C4-2B (cell line): ENCODE results near the gene PTPRQ.

Experiments
- H3K27ac ChIP-seq: fragments of 450-650 bp; 2 replicates; pipeline ENCODE4 v1.5.1; 2017
- CTCF ChIP-seq: fragments of 450-650 bp; conservative IDR thresholded peaks from 2 replicates; pipeline ENCODE4 v1.5.1; 2017; ENCODE audit warnings: mild to moderate bottlenecking
- ZFX ChIP-seq: fragments of 450-650 bp; IDR thresholded peaks from 2 replicates; pipeline ENCODE4 v1.6.1; 2017

The PTPRQ gene

GRCh38 chr12:80559766-80560165 lies 115.7 kb downstream of the PTPRQ start:
- TF ChIP-seq ZFX (no peak), CTCF (no peak)
- H3K27ac ChIP-seq, result no peak overlapping the region

GRCh38 chr12:80565271-80565670 lies 121.2 kb downstream of the PTPRQ start:
- no peak overlapping the region for H3K27ac ChIP-seq
- TF ChIP-seq CTCF (no peak), ZFX (no peak)

- H3K27ac ChIP-seq, result no peak overlapping the region
- TF ChIP-seq ZFX (no peak), CTCF (no peak)
Measured at GRCh38 chr12:80567401-80567800, 123.4 kb downstream of the PTPRQ start.

GRCh38 chr12:80576641-80577418 lies 132.8 kb downstream of the PTPRQ start:
- H3K27ac ChIP-seq, result no peak overlapping the region
- TF ChIP-seq CTCF (no peak), ZFX (no peak)

- no peak overlapping the region for H3K27ac ChIP-seq
Measured at GRCh38 chr12:80580254-80580653, 136.2 kb downstream of the PTPRQ start.

DNA sequence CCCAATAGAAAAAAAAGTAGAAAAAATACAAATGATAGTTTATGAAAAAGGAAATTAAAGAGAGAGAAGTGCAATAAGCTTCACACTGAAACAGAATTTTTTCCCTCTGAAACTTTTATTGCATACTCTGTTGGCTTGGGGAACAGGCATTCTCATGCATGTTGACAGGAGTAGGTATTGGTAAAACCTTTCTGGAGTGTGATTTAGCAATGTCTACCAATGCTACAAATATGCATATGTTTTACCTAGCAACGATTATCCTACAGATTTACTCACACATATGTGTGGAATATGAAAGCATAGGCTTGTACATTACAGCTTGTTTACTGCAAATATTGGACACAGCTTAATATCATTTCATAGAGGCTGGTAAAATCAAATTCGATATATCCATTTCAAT lies 137.7 kb downstream of the PTPRQ start:
- TF ChIP-seq CTCF, result no peak
- H3K27ac ChIP-seq, result no peak overlapping the region

More at GRCh38 chr12:80580254-80580653, 136.2 kb downstream of the PTPRQ start:
- no peak for TF ChIP-seq ZFX
- TF ChIP-seq CTCF, result no peak

DNA sequence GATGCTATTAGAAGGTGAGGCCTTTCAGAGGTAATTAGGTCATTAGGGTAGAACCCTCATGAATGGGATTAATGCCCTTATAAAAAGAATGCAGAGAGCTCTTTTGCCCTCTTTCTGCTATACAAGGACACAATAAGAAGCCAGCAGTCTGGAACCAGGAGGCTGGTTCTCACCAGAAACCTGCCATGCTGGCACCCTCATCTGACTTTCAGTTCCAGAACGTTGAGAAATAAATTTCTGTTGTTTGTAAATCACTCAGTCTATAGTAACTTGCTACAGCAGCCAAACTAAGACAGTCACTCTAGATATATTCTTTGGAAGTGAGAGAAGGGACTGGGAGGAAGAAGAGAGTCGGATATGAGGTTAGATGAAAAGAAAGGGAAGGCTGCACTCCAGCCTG lies 138.4 kb downstream of the PTPRQ start:
- no peak for TF ChIP-seq CTCF
- TF ChIP-seq ZFX, result no peak
- no peak overlapping the region for H3K27ac ChIP-seq
